Measurements from ENCODE around the gene MACROD2. TPM values are rescaled to one million over a fixed set of nuclear protein-coding genes. Genes with fewer than 3 reads are reported as not detected.

MACROD2 gene
- total RNA-seq, 2 donors from 2014 or later, result not detected

GRCh38 chr20:14113416-14113815 is 118.1 kb downstream of the MACROD2 start:
- Mint-ChIP-seq H3K4me1 (no peaks in the 10 kb centered on the region), H3K27ac (no peak overlapping the region), H3K4me3 (no peak overlapping the region), H3K27me3 (no peaks in the 10 kb centered on the region), H3K36me3 (ENCODE audit: low read depth) (no peaks in the 10 kb centered on the region), H3K9me3 (peaks cover 12% of the 10 kb centered on the region)
- ATAC-seq (replicated peaks), result no peak

DNA sequence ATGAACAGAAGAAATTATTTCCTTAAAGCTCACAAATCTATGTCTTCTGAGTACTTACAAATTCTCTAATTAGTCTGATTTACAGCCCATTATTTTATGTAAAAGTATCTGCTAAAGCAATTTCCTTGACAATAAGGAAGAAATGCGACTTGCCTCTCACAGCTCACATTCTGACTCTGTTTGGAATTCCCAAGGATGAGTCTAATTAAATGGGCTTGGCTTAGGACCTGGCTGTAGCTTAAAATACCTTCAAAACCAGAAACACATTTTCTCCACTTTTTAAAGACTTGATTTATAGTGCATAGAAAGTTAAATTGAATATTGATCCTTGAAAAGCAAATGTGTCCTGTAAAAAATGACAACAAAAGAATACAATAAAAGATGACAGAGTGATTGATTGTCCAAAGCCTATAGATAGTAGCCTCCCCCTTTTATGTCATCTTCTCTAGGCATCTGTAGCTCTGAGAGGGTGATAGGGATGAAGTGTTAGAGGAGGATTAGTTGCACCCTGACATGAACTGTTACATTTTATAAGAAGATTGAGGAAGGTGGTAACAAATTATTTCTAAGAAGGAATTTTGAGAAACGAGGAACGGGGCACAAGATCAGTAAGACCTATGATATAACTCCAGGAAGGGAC is 118.9 kb downstream of the MACROD2 start:
- Mint-ChIP-seq H3K4me1 (no peaks in the 10 kb centered on the region), H3K27me3 (no peaks in the 10 kb centered on the region), H3K27ac (no peak overlapping the region), H3K4me3 (no peak overlapping the region), H3K9me3 (peaks cover 10% of the 10 kb centered on the region), H3K36me3 (ENCODE audit: low read depth) (no peaks in the 10 kb centered on the region)
- ATAC-seq (replicated peaks), result no peak

DNA sequence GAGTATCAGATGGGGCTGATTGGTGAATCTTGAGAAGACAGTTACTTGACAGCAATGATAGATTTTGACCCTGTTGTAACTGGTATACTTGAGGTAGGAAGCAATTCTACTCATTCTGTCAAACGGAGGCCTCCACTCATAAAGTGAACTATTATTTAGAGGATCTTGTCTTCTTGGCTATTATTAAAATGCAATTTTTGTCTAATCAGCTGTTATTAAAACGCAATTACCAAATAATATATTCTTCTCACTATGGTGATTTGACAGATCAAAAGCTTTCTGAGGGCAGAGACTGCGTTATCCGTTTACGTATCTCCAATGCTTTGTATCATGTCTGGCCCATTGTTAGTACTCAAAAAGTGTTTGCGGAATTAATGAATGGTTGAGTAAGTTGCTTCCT is 120.7 kb downstream of the MACROD2 start:
- Mint-ChIP-seq H3K4me3 (no peak overlapping the region), H3K27me3 (no peaks in the 10 kb centered on the region), H3K4me1 (no peaks in the 10 kb centered on the region), H3K27ac (no peak overlapping the region), H3K9me3 (peaks cover 10% of the 10 kb centered on the region), H3K36me3 (ENCODE audit: low read depth) (no peaks in the 10 kb centered on the region)
- ATAC-seq (replicated peaks), result no peak

- no peak for ATAC-seq (replicated peaks)
- Mint-ChIP-seq H3K9me3 (peaks cover 5% of the 10 kb centered on the region), H3K4me3 (no peak overlapping the region), H3K36me3 (ENCODE audit: low read depth) (no peaks in the 10 kb centered on the region), H3K27me3 (no peaks in the 10 kb centered on the region), H3K4me1 (no peaks in the 10 kb centered on the region), H3K27ac (no peak overlapping the region)
Observed at GRCh38 chr20:14117768-14118167, 122.5 kb downstream of the MACROD2 start.

- peaks cover 4% of the 10 kb centered on the region for H3K9me3 Mint-ChIP-seq
- no peaks in the 10 kb centered on the region for H3K36me3 Mint-ChIP-seq (ENCODE audit: low read depth)
- no peak for ATAC-seq (replicated peaks)
- no peak overlapping the region for H3K27ac Mint-ChIP-seq
- H3K4me3 Mint-ChIP-seq, result no peak overlapping the region
- no peaks in the 10 kb centered on the region for H3K4me1 Mint-ChIP-seq
- H3K27me3 Mint-ChIP-seq, result no peaks in the 10 kb centered on the region
Observed at GRCh38 chr20:14126856-14127255, 131.5 kb downstream of the MACROD2 start.

- Mint-ChIP-seq H3K36me3 (ENCODE audit: low read depth) (no peaks in the 10 kb centered on the region), H3K9me3 (peaks cover 4% of the 10 kb centered on the region), H3K27me3 (no peaks in the 10 kb centered on the region), H3K27ac (no peak overlapping the region), H3K4me3 (no peak overlapping the region), H3K4me1 (no peaks in the 10 kb centered on the region)
- no peak for ATAC-seq (replicated peaks)
Observed at GRCh38 chr20:14127514-14128223, 132.4 kb downstream of the MACROD2 start.

- Mint-ChIP-seq H3K36me3 (ENCODE audit: low read depth) (no peaks in the 10 kb centered on the region), H3K9me3 (no peaks in the 10 kb centered on the region), H3K27me3 (no peaks in the 10 kb centered on the region), H3K4me1 (no peaks in the 10 kb centered on the region), H3K4me3 (no peak overlapping the region), H3K27ac (no peak overlapping the region)
- no peak for ATAC-seq (replicated peaks)
Observed at GRCh38 chr20:14134004-14134403, 138.7 kb downstream of the MACROD2 start.

DNA sequence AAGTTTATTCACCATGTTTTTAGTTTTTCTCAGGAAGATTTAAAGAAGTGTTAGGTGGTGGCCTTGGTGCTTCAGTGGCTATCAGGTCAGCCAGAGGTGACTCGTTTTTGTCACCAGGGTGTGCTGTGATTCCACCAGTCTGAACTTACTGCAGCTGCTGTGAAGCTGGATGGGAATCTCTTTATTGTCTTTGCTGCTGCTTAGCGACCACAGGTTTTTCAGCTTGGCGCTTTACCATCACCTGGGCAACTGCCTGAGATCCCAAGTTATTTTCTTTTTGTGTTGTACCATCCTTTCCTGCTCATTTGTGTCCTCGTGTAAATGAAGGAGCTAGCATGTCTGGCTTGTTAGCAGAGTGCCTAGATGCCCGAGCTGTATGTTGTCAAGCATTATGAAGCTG is 146.9 kb downstream of the MACROD2 start:
- no peaks in the 10 kb centered on the region for H3K9me3 Mint-ChIP-seq
- H3K27me3 Mint-ChIP-seq, result no peaks in the 10 kb centered on the region
- H3K4me1 Mint-ChIP-seq, result no peaks in the 10 kb centered on the region
- no peak overlapping the region for H3K27ac Mint-ChIP-seq
- no peaks in the 10 kb centered on the region for H3K36me3 Mint-ChIP-seq (ENCODE audit: low read depth)
- no peak overlapping the region for H3K4me3 Mint-ChIP-seq
- no peak for ATAC-seq (replicated peaks)

GRCh38 chr20:14142964-14143627 is 147.8 kb downstream of the MACROD2 start:
- ATAC-seq (replicated peaks), result no peak
- Mint-ChIP-seq H3K9me3 (no peaks in the 10 kb centered on the region), H3K27ac (no peak overlapping the region), H3K4me3 (no peak overlapping the region), H3K4me1 (no peaks in the 10 kb centered on the region), H3K36me3 (ENCODE audit: low read depth) (no peaks in the 10 kb centered on the region), H3K27me3 (no peaks in the 10 kb centered on the region)

DNA sequence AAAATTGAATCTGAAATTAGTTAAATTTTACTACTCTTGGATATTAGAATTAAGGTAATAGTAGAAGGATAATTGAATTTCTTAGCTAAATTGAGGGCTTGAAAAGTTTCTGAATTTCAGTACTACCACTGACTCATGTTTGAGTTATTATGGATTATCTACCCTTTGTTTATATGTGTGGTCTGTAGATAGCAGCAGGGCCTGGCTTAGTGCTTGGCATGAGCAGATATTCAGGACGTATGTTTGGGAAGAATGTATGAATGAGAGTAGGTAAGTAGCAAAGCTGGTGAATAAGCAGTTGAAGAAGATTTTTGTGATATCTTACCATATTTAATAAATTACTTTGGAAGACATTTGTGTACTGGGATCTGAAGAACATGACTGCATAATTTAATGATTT is 152.7 kb downstream of the MACROD2 start:
- Mint-ChIP-seq H3K27me3 (no peaks in the 10 kb centered on the region), H3K4me1 (no peaks in the 10 kb centered on the region), H3K36me3 (ENCODE audit: low read depth) (no peaks in the 10 kb centered on the region), H3K9me3 (no peaks in the 10 kb centered on the region), H3K4me3 (no peak overlapping the region), H3K27ac (no peak overlapping the region)
- no peak for ATAC-seq (replicated peaks)

DNA sequence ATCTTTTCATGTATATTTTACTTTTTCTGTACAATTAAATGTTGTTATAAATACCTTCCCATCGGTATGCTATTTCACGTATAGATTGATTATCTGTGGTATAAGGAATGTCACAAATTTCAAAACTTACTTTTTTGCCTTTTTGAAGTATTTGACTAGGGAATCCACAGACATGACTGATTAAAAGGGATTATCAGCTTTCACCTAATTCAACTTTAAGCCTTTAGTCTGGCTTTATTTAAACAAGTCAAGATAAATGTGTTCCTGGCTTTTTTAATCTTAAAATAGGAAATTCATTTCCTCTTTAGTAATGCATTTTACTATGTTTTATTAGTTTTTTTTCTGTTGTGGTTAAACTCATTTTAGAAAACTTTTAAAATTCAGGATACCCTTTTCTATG is 160.0 kb downstream of the MACROD2 start:
- H3K4me3 Mint-ChIP-seq, result no peak overlapping the region
- ATAC-seq (replicated peaks), result no peak
- H3K4me1 Mint-ChIP-seq, result no peaks in the 10 kb centered on the region
- H3K36me3 Mint-ChIP-seq (ENCODE audit: low read depth), result no peaks in the 10 kb centered on the region
- H3K27ac Mint-ChIP-seq, result no peak overlapping the region
- peaks cover 10% of the 10 kb centered on the region for H3K9me3 Mint-ChIP-seq
- no peaks in the 10 kb centered on the region for H3K27me3 Mint-ChIP-seq

DNA sequence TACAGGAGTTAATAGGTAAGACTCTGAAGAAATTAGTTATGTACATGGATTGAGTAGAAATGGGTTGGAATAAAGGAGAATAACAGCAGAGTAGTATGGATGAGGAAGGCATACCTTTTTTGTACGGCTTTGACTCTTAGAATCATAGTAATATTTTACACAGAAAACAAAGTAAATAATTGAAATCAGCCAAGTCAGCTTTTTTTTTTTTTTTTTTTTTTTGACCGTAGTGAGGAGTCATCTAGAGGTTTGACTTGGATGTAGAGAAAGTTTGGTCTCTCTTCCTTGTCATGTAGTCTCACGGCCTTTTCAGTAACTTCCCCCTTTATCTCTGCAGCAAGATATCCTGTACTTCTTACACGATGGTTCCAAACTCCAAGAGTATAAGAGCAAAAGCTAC is 183.2 kb downstream of the MACROD2 start:
- Mint-ChIP-seq H3K27me3 (no peaks in the 10 kb centered on the region), H3K4me1 (no peaks in the 10 kb centered on the region), H3K36me3 (ENCODE audit: low read depth) (no peaks in the 10 kb centered on the region), H3K27ac (no peak overlapping the region), H3K4me3 (no peak overlapping the region), H3K9me3 (peaks cover 18% of the 10 kb centered on the region)
- ATAC-seq (replicated peaks), result no peak

DNA sequence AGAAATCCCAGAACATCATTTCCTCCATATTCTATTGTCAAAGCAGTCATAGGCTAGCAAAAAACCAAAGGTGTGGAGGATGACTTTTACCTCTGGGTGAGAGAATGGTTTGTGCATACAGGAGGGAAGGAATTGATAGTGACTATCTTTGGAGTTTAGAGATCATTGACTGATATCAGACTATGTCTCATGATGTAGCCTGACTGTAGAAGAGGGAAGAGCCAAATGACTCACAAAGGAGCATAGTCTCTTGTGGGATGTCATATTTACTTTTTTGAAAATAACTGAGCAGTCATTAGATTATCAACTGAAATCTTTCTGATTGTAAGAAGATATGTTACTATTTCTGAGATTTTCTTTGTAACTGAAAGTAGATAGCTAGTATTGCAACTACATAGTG is 183.6 kb downstream of the MACROD2 start:
- Mint-ChIP-seq H3K9me3 (peaks cover 17% of the 10 kb centered on the region), H3K36me3 (ENCODE audit: low read depth) (no peaks in the 10 kb centered on the region), H3K4me1 (no peaks in the 10 kb centered on the region), H3K27ac (no peak overlapping the region), H3K4me3 (no peak overlapping the region), H3K27me3 (no peaks in the 10 kb centered on the region)
- ATAC-seq (replicated peaks), result no peak

GRCh38 chr20:14189794-14190402 is 194.6 kb downstream of the MACROD2 start:
- Mint-ChIP-seq H3K4me3 (no peak overlapping the region), H3K4me1 (no peaks in the 10 kb centered on the region), H3K27me3 (no peaks in the 10 kb centered on the region), H3K9me3 (peaks cover 13% of the 10 kb centered on the region), H3K27ac (no peak overlapping the region), H3K36me3 (ENCODE audit: low read depth) (no peaks in the 10 kb centered on the region)
- ATAC-seq (replicated peaks), result no peak

DNA sequence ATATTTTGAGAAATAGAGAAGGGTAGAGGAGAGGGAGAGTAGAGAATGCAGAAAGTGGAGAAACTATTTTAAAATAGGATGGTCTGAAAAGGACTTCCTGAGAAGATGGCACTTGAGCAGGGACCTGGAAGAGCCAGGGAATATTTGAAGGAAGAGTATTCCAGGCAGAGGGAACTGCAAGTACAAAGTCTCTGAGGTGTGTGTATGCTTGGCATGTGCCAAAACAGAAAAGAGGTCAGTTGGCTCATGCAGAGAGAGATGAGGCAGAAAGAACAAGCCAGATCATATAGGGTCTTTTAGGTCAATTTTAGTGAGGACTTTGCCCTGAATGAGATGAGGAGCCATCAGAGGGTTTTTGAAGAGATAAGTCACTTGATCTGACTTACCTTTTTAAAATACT is 196.2 kb downstream of the MACROD2 start:
- H3K36me3 Mint-ChIP-seq (ENCODE audit: low read depth), result no peaks in the 10 kb centered on the region
- H3K27me3 Mint-ChIP-seq, result no peaks in the 10 kb centered on the region
- H3K27ac Mint-ChIP-seq, result no peak overlapping the region
- no peaks in the 10 kb centered on the region for H3K4me1 Mint-ChIP-seq
- peaks cover 16% of the 10 kb centered on the region for H3K9me3 Mint-ChIP-seq
- no peak for ATAC-seq (replicated peaks)
- no peak overlapping the region for H3K4me3 Mint-ChIP-seq
